Panc1 (cell line): ENCODE results near the gene WDR31. TPM values are rescaled to one million over a fixed set of nuclear protein-coding genes. Genes with fewer than 3 reads are reported as not detected.
"Not testable (repeated sequence)": the region's sequence is repeated elsewhere in the genome, so short reads cannot be mapped to it uniquely, and the experiment has no call there.

Source experiments
- ATAC-seq: fragments of 200-7000 bp; cut with Tn5 transposase; 2 replicates; pipeline ENCODE4 v1.9.1; 2020; ENCODE audit warnings: mild to moderate bottlenecking, moderate library complexity
- BruUV-seq: library from RNA; stranded (reverse); fragments of 400-500 nt; replicated peaks from 2 replicates; lab custom pipeline; 2021; lab: Mats Ljungman, UMichigan
- CTCF ChIA-PET: fragments of 300-600 bp; sonication (Branson Sonifier 250); formaldehyde crosslinking; loops from one replicate; lab custom pipeline; 2022; ENCODE audit warnings: antibody characterized with exemption; lab: Charles Lee
- POLR2A ChIA-PET: fragments of 300-600 bp; sonication (Branson Sonifier 250); formaldehyde crosslinking; loops from one replicate; lab custom pipeline; 2022; ENCODE audit warnings: antibody characterized with exemption; lab: Charles Lee
- DNase-seq: peaks from one replicate; pipeline ENCODE4 v3.0.0-alpha.2; 2010; ENCODE audit warnings: low read depth, low spot score
- H3K27ac ChIP-seq: 2 replicates; pipeline ENCODE4 v1.5.1; 2011; ENCODE audit warnings: mild to moderate bottlenecking, low read length, inconsistent platforms
- H3K27me3 ChIP-seq: fragments of 200-500 bp; sonication (Bioruptor generic); 2 replicates; pipeline ENCODE4 v1.6.0; 2014; ENCODE audit warnings: low read length, inconsistent platforms; ENCODE audit not compliant: control insufficient read depth, insufficient read depth
- H3K36me3 ChIP-seq: fragments of 200-500 bp; sonication (Bioruptor generic); 2 replicates; pipeline ENCODE4 v1.5.1; 2014; ENCODE audit warnings: inconsistent platforms, mild to moderate bottlenecking, low read length, moderate library complexity; ENCODE audit not compliant: control insufficient read depth, insufficient read depth
- H3K4me1 ChIP-seq: 2 replicates; pipeline ENCODE4 v1.5.1; 2011; ENCODE audit warnings: inconsistent platforms, mild to moderate bottlenecking, low read length, moderate library complexity; ENCODE audit not compliant: control insufficient read depth, insufficient read depth
- H3K4me3 ChIP-seq, 2 experiments: 2 replicates each; pipeline ENCODE4 v1.5.1; 2011 to 2012; ENCODE audit warnings: low read depth in 2 of 2, low read length in 2 of 2, mild to moderate bottlenecking in 2 of 2, inconsistent platforms in 1 of 2, moderate library complexity in 1 of 2
- H3K9me3 ChIP-seq: fragments of 200-500 bp; sonication (Bioruptor generic); 2 replicates; pipeline ENCODE4 v1.5.1; 2014; ENCODE audit warnings: low read depth, mild to moderate bottlenecking, inconsistent platforms, low read length, moderate library complexity; ENCODE audit not compliant: control insufficient read depth, insufficient read depth
- POLR2AphosphoS5 ChIP-seq: IDR thresholded peaks from 2 replicates; pipeline ENCODE4 v1.6.1; 2012; ENCODE audit warnings: mild to moderate bottlenecking, low read depth, low read length, moderate library complexity
- SIN3A ChIP-seq: IDR thresholded peaks from 2 replicates; pipeline ENCODE4 v1.6.1; 2012; ENCODE audit warnings: low read depth, mild to moderate bottlenecking, low read length, moderate library complexity, borderline replicate concordance; ENCODE audit not compliant: insufficient read depth
- TCF7L2 ChIP-seq: IDR thresholded peaks from 2 replicates; pipeline ENCODE4 v1.6.1; 2011; ENCODE audit warnings: mild to moderate bottlenecking, low read depth, low read length, inconsistent platforms
- in situ Hi-C: cut with HindIII; loops from 2 replicates; pipeline ENCODE4 v1.10.0; 2016; ENCODE audit warnings: low sequenced_read_pairs, low pct_unique_long_range_greater_than_20kb
- intact Hi-C: fragments of 100-400 bp; cut with micrococcal nuclease; formaldehyde crosslinking; loops from one replicate; pipeline ENCODE4 v1.10.0; 2022; ENCODE audit not compliant: unreplicated experiment
- total RNA-seq: library from RNA; stranded (reverse); gene quantifications from one replicate; pipeline ENCODE4 v1.2.1, GENCODE V29; 2021; ENCODE audit not compliant: unreplicated experiment
- TF ChIP-seq, protein P1 (sequence below), 2 experiments: IDR thresholded peaks; 2 replicates each; pipeline ENCODE4 v1.6.1; 2011 to 2012; ENCODE audit warnings: low read depth in 2 of 2, control low read depth in 1 of 2, low read length in 1 of 2, mild to moderate bottlenecking in 1 of 2, moderate library complexity in 1 of 2; ENCODE audit not compliant: insufficient read depth in 1 of 2
- TF ChIP-seq, protein P2 (sequence below): fragments of 450-650 bp; IDR thresholded peaks from 2 replicates; pipeline ENCODE4 v1.5.1; 2017; ENCODE audit warnings: mild to moderate bottlenecking

Gene WDR31
- total RNA-seq, 1 experiment from 2014 or later: 0.80 TPM

DNA sequence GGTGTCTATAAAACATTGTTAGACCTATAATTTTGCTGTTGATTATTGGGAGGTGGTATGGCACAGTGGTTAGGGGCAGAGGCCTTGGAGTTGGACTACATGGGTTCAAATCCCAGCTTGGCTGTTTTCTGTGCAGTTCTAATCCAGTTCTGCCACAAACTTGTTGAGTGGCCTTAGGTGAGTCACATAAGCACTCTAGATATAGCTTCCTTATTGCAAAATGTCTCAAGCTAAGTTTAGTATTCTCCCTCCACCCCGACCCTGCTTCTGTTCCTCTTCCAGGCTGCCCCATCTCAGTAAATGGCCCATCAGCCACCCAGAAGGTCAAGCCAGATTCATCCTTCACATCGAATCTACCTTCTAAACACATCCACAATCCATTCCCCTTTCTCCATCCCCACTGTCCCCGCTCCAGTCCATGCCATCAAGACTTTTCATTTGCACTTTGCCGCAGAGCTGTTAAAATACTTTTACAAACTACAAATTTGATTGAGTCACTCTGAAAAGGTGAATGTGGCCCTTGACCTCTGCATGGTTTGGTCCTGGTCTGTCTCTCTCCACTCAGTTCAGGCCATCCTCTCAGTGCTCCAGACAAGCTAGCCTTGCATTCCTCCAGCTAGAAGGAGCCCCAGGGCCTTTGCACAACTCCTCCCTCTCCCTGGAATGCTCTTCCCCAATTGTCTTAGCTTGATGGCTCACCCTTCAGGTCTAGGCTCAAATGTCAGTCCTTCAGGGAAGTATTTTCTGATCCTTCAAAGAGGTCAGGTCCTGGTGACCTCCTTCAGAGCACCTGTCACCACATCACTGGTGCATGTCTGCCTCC, 46.7 kb upstream of the WDR31 start:
- H3K4me1 ChIP-seq: no peaks in the 10 kb centered on the region
- TF ChIP-seq, protein P1, sequence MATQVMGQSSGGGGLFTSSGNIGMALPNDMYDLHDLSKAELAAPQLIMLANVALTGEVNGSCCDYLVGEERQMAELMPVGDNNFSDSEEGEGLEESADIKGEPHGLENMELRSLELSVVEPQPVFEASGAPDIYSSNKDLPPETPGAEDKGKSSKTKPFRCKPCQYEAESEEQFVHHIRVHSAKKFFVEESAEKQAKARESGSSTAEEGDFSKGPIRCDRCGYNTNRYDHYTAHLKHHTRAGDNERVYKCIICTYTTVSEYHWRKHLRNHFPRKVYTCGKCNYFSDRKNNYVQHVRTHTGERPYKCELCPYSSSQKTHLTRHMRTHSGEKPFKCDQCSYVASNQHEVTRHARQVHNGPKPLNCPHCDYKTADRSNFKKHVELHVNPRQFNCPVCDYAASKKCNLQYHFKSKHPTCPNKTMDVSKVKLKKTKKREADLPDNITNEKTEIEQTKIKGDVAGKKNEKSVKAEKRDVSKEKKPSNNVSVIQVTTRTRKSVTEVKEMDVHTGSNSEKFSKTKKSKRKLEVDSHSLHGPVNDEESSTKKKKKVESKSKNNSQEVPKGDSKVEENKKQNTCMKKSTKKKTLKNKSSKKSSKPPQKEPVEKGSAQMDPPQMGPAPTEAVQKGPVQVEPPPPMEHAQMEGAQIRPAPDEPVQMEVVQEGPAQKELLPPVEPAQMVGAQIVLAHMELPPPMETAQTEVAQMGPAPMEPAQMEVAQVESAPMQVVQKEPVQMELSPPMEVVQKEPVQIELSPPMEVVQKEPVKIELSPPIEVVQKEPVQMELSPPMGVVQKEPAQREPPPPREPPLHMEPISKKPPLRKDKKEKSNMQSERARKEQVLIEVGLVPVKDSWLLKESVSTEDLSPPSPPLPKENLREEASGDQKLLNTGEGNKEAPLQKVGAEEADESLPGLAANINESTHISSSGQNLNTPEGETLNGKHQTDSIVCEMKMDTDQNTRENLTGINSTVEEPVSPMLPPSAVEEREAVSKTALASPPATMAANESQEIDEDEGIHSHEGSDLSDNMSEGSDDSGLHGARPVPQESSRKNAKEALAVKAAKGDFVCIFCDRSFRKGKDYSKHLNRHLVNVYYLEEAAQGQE (IDR thresholded peaks at IDR 0.05; ENCODE audit: insufficient read depth in 1 of 2, low read depth in 2 of 2, low read length in 1 of 2): no peak
- TF ChIP-seq TCF7L2: no peak
- no peak for TF ChIP-seq SIN3A
- TF ChIP-seq, protein P2, sequence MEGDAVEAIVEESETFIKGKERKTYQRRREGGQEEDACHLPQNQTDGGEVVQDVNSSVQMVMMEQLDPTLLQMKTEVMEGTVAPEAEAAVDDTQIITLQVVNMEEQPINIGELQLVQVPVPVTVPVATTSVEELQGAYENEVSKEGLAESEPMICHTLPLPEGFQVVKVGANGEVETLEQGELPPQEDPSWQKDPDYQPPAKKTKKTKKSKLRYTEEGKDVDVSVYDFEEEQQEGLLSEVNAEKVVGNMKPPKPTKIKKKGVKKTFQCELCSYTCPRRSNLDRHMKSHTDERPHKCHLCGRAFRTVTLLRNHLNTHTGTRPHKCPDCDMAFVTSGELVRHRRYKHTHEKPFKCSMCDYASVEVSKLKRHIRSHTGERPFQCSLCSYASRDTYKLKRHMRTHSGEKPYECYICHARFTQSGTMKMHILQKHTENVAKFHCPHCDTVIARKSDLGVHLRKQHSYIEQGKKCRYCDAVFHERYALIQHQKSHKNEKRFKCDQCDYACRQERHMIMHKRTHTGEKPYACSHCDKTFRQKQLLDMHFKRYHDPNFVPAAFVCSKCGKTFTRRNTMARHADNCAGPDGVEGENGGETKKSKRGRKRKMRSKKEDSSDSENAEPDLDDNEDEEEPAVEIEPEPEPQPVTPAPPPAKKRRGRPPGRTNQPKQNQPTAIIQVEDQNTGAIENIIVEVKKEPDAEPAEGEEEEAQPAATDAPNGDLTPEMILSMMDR: no peak
- no peak for TF ChIP-seq POLR2AphosphoS5
- ATAC-seq (no peak), DNase-seq (no peak)
- ChIA-PET POLR2A (no interaction called here), CTCF (interaction anchor here (0.6 kb wide), 1 partner anchor 16 kb away, joined by 3 read pairs; no protein-coding TSS in a partner anchor)
- H3K27ac ChIP-seq: no peak overlapping the region
- H3K9me3 ChIP-seq: no peaks in the 10 kb centered on the region
- TSS peak; percentile 89 for BruUV-seq
- intact Hi-C loops: no loop called here
- no peak overlapping the region for H3K4me3 ChIP-seq
- no peaks in the 10 kb centered on the region for H3K36me3 ChIP-seq
- in situ Hi-C loops: no loop called here
- no peaks in the 10 kb centered on the region for H3K27me3 ChIP-seq

DNA sequence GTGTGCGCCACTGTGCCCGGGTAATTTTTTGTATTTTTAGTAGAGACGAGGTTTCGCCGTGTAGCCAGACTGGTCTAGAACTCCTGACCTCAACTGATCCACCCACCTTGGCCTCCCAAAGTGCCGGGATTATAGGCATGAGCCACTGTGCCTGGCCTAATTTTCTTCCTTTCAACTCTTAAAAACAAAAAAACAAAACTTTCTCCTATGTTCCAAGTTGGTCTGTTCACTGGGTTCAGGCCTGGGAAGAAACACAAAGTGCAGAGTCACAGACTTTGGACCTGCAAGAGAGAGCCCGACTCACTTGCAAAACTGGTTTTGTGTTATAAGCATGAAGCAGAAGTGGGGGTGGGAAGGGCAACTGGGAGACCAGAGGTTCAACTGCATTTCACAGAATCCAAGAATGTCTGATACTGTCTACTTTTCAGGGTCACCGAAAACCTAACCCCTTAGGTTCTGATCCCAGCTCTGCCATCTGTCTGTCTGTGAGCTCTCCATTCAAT, 41.9 kb upstream of the WDR31 start:
- Histone ChIP-seq H3K36me3 (no peaks in the 10 kb centered on the region), H3K27me3 (no peaks in the 10 kb centered on the region), H3K4me1 (no peaks in the 10 kb centered on the region), H3K4me3 (no peak overlapping the region), H3K9me3 (no peaks in the 10 kb centered on the region), H3K27ac (no peak overlapping the region)
- TF ChIP-seq POLR2AphosphoS5 (no peak), TCF7L2 (no peak), SIN3A (no peak)
- TF ChIP-seq, protein P2: no peak
- TF ChIP-seq, protein P1 (IDR thresholded peaks at IDR 0.05; ENCODE audit: insufficient read depth in 1 of 2, low read depth in 2 of 2, low read length in 1 of 2): no peak
- intact Hi-C loops (no loop called here), in situ Hi-C loops (no loop called here)
- ATAC-seq: no peak
- CTCF ChIA-PET: no interaction called here
- POLR2A ChIA-PET: no interaction called here
- no peak for DNase-seq
- no TSS peak for BruUV-seq

DNA sequence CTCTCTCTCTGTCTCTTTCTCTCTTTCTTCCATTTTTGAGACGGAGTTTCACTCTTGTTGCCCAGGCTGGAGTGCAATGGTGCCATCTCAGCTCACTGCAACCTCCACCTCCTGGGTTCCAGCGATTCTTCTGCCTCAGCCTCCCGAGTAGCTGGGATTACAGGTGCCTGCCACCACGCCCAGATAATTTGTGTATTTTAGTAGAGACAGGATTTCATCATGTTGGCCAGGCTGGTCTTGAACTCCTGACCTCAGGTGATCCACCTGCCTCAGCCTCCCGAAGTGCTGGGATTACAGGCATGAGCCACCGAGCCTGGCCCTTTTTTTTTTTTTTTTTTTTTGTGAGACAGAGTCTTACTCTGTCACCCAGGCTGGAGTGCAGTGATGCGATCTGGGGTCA, 41.4 kb upstream of the WDR31 start:
- CTCF ChIA-PET, in situ Hi-C loops, ATAC-seq, H3K4me3 ChIP-seq, BruUV-seq, POLR2A ChIA-PET, H3K27ac ChIP-seq, H3K9me3 ChIP-seq, H3K27me3 ChIP-seq, H3K36me3 ChIP-seq, H3K4me1 ChIP-seq, intact Hi-C loops, DNase-seq: not testable (repeated sequence)
